K562 (cell line): ENCODE measurements around the gene P2RX3.

ENCODE experiments used
- CUX1 ChIP-seq: fragments of 200-800 bp; sonication (Bioruptor generic); IDR thresholded peaks from 2 replicates; pipeline ENCODE4 v1.6.1; 2016; ENCODE audit warnings: missing genetic modification characterization, missing compliant biosample characterization
- GATAD2B ChIP-seq: fragments of 450-650 bp; IDR thresholded peaks from 2 replicates; pipeline ENCODE4 v1.6.1; 2017; ENCODE audit warnings: mild to moderate bottlenecking, borderline replicate concordance
- GTF2F1 ChIP-seq: IDR thresholded peaks from 2 replicates; pipeline ENCODE4 v1.6.1; 2011; ENCODE audit warnings: low read depth, low read length, improper control_type of control experiment
- HCFC1 ChIP-seq: IDR thresholded peaks from 2 replicates; pipeline ENCODE4 v1.6.1; 2012; ENCODE audit warnings: low read depth, low read length, improper control_type of control experiment
- KDM2B ChIP-seq: fragments of 250-450 bp; sonication (Bioruptor Pico); IDR thresholded peaks from 2 replicates; pipeline ENCODE4 v1.8.0; 2021; ENCODE audit warnings: mild to moderate bottlenecking, moderate library complexity
- MEIS2 ChIP-seq: fragments of 450-650 bp; IDR thresholded peaks from 2 replicates; pipeline ENCODE4 v1.6.1; 2014; ENCODE audit warnings: mild to moderate bottlenecking; ENCODE audit not compliant: partially characterized antibody
- NEUROD1 ChIP-seq: fragments of 150-350 bp; IDR thresholded peaks from 2 replicates; pipeline ENCODE4 v1.6.1; 2014; ENCODE audit warnings: borderline replicate concordance, low read length, low read depth; ENCODE audit not compliant: partially characterized antibody
- PML ChIP-seq: IDR thresholded peaks from 2 replicates; pipeline ENCODE4 v1.6.1; 2012; ENCODE audit warnings: low read length, inconsistent platforms
- SMARCA5 ChIP-seq: fragments of 450-650 bp; IDR thresholded peaks from 2 replicates; pipeline ENCODE4 v1.6.1; 2016
- ZKSCAN8 ChIP-seq: fragments of 200-800 bp; sonication (Bioruptor generic); IDR thresholded peaks from 2 replicates; pipeline ENCODE4 v1.6.1; 2016; ENCODE audit warnings: missing genetic modification characterization, missing compliant biosample characterization

DNA sequence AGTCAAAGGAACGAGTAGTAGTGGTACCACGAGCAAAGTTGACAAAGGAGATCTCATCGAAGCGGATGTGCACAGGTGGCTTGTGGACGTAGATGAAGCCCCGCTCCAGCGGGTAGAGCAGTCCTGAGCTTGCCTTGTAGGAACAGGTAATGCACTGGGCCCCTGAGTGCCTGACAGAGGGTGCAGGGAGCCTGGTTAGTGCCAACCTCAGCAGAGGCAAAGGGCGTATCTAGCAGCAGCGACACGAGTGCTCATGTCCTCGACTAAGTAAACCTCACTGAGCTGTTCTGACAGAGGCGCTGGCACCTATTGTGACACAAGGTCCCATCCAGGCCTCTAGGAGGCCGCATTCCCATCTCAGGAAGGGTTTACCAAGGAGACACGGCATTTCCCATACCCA lies 6.4 kb upstream of the P2RX3 start:
- TF ChIP-seq MEIS2 (no peak), ZKSCAN8 (CRISPR knock-in tag) (no peak), PML (no peak), CUX1 (CRISPR knock-in tag) (no peak), NEUROD1 (no peak), KDM2B (CRISPR knock-in tag) (no peak), GTF2F1 (no peak), HCFC1 (no peak), GATAD2B (no peak), SMARCA5 (no peak)
